Gastroesophageal sphincter (tissue), 2 donors: ENCODE data around the gene LAMA5.

Experiments used
- POLR2A ChIP-seq, 2 donors: fragments of 450-650 bp; IDR thresholded peaks; one replicate each; pipeline ENCODE4 v1.6.1; 2017; ENCODE audit warnings: antibody characterized with exemption in 2 of 2, mild to moderate bottlenecking in 2 of 2, moderate library complexity in 1 of 2
- POLR2AphosphoS5 ChIP-seq: sonication (generic); formaldehyde crosslinking; IDR thresholded peaks from one replicate; pipeline ENCODE4 v1.6.1; 2017; ENCODE audit warnings: antibody characterized with exemption

GRCh38 chr20:62326959-62327725, 40.0 kb downstream of the LAMA5 start:
- TF ChIP-seq POLR2A (IDR thresholded peaks at IDR 0.05): no peak
- TF ChIP-seq POLR2AphosphoS5: no peak
